HUES48 (cell line): Measurements from ENCODE around the gene ACP6.

ENCODE experiments used
- H3K27ac ChIP-seq: one replicate; pipeline ENCODE4 v1.7.0; 2013; ENCODE audit warnings: low read depth, low read length, inconsistent platforms
- H3K27me3 ChIP-seq: 2 replicates; pipeline ENCODE4 v1.6.1; 2013; ENCODE audit warnings: mild to moderate bottlenecking, low read length; ENCODE audit not compliant: control insufficient read depth, insufficient read depth
- H3K36me3 ChIP-seq: 2 replicates; pipeline ENCODE4 v1.6.1; 2013; ENCODE audit warnings: low read length; ENCODE audit not compliant: control insufficient read depth, insufficient read depth
- H3K4me1 ChIP-seq: 2 replicates; pipeline ENCODE4 v1.6.1; 2013; ENCODE audit warnings: mild to moderate bottlenecking, low read length; ENCODE audit not compliant: control insufficient read depth, insufficient read depth
- H3K4me3 ChIP-seq: 2 replicates; pipeline ENCODE4 v1.5.1; 2013; ENCODE audit warnings: mild to moderate bottlenecking, low read depth, low read length
- H3K9ac ChIP-seq: 2 replicates; pipeline ENCODE4 v1.6.1; 2013; ENCODE audit warnings: mild to moderate bottlenecking, low read depth, low read length, moderate library complexity
- H3K9me3 ChIP-seq: 2 replicates; pipeline ENCODE4 v1.6.1; 2013; ENCODE audit warnings: low read length; ENCODE audit not compliant: control insufficient read depth, insufficient read depth

ACP6 gene

GRCh38 chr1:147670319-147671001, at the start of gene ACP6:
ACP6 (minus strand) TSS chr1:147670524; CDS start chr1:147670048, 476 bp downstream.
- Histone ChIP-seq H3K9ac (peak within 1 kb of the TSS; percentile 15), H3K27ac (peak within 1 kb of the TSS; percentile 61), H3K9me3 (no peaks in the 10 kb centered on the region), H3K27me3 (no peaks in the 10 kb centered on the region), H3K4me1 (no peaks in the 10 kb centered on the region), H3K36me3 (no peaks in the 10 kb centered on the region), H3K4me3 (peak within 1 kb of the TSS; percentile 72)

DNA sequence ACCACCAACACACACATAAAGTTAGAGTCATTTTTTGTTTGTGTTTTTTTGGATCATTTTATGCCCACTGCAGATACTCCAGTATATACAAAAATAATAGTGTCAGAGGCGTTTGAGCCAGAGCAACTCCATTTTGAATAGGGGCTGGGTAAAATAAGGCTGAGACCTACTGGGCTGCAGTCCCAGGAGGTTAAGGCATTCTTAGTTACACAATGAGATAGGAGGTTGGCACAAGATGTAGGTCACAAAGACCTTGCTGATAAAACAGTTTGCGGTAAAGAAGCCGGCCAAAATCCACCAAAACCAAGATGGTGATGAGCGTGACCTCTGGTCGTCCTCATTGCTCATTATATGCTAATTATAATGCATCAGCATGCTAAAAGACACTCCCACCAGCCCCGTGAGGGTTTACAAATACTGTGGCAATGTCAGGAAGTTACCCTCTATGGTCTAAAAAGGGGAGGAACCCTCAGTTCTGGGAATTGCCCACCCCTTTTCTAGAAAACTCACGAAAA, 49.4 kb upstream of the ACP6 start:
- H3K4me3 ChIP-seq, result no peak overlapping the region
- peaks cover 6% of the 10 kb centered on the region; the same call in 1 of the 2 replicates for H3K4me1 ChIP-seq
- H3K9ac ChIP-seq, result no peak overlapping the region
- no peak overlapping the region for H3K27ac ChIP-seq
- peaks cover 7% of the 10 kb centered on the region; the same call in 1 of the 2 replicates for H3K9me3 ChIP-seq
- H3K36me3 ChIP-seq, result no peaks in the 10 kb centered on the region
- H3K27me3 ChIP-seq, result no peaks in the 10 kb centered on the region

DNA sequence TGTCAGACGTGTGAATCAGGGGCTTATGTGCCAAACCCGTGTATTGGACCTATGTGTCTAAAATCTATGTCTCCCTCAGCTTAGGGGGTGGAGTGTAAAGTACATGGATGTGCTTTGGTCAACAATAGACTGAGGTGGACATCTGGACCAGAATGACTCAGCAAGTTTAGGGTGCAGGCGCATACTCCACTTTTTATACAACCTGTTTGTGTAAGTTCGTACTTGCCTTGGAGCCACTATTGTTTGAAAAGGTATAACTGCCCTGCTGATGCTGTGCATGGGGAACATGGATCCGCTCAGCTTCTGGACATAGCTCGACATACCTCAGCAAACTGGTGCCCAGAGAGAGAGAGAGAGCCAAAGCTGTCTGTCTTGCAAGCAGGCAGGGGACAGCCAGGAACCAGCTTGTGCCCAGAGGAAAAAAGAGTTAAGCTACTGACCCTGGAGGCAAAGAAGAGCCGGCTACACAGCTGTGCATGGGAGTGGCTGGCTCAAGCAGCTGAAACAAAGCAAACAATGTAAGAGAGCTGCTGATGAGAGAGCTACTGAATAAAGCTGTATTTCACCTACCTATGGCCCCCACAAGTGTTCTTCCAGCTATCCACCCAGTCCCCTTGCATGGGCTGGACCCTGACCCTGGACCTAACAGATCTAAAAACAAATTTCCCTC, 48.8 kb upstream of the ACP6 start:
- peaks cover 6% of the 10 kb centered on the region; the same call in 1 of the 2 replicates for H3K4me1 ChIP-seq
- H3K27me3 ChIP-seq, result no peaks in the 10 kb centered on the region; the same call in 1 of the 2 replicates
- H3K9me3 ChIP-seq, result peaks cover 7% of the 10 kb centered on the region; the same call in 1 of the 2 replicates
- H3K4me3 ChIP-seq, result no peak overlapping the region
- H3K9ac ChIP-seq, result no peak overlapping the region
- H3K36me3 ChIP-seq, result no peaks in the 10 kb centered on the region
- H3K27ac ChIP-seq, result no peak overlapping the region

GRCh38 chr1:147717706-147718097, 47.4 kb upstream of the ACP6 start:
- H3K4me1 ChIP-seq, result peaks cover 6% of the 10 kb centered on the region; the same call in 1 of the 2 replicates
- no peak overlapping the region for H3K9ac ChIP-seq
- H3K27ac ChIP-seq, result no peak overlapping the region
- H3K9me3 ChIP-seq, result peaks cover 7% of the 10 kb centered on the region; the same call in 1 of the 2 replicates
- no peak overlapping the region for H3K4me3 ChIP-seq
- H3K36me3 ChIP-seq, result no peaks in the 10 kb centered on the region
- no peaks in the 10 kb centered on the region; the same call in 1 of the 2 replicates for H3K27me3 ChIP-seq

- H3K27me3 ChIP-seq, result no peaks in the 10 kb centered on the region; the same call in 1 of the 2 replicates
- H3K4me1 ChIP-seq, result peaks cover 5% of the 10 kb centered on the region; the same call in 1 of the 2 replicates
- peaks cover 7% of the 10 kb centered on the region; the same call in 1 of the 2 replicates for H3K9me3 ChIP-seq
- no peak overlapping the region for H3K9ac ChIP-seq
- H3K36me3 ChIP-seq, result no peaks in the 10 kb centered on the region
- H3K4me3 ChIP-seq, result no peak overlapping the region
- no peak overlapping the region for H3K27ac ChIP-seq
These were observed 46.9 kb upstream of the ACP6 start for GRCh38 chr1:147717051-147717705.

DNA sequence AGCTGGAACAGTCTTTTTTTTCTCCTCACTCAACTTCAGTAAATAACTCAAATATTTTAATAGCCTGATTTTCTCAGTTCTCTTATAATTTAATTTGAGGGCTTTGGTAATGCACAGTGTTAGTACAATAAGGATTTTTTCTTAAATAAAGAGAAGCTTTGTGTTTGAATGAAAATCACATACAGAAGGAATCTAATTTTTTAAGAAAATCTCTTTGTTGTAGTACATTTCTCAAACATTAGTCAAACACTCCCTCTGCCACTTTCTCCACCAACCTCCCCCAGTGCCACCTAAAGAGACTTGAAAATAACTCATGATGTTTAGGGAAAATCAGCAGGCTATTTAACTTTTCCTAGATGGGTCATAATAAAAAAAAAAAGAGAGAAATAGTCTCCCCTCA, 42.3 kb upstream of the ACP6 start:
- no peak overlapping the region for H3K27ac ChIP-seq
- no peaks in the 10 kb centered on the region for H3K36me3 ChIP-seq
- H3K27me3 ChIP-seq, result no peaks in the 10 kb centered on the region; the same call in 1 of the 2 replicates
- H3K4me3 ChIP-seq, result no peak overlapping the region
- no peaks in the 10 kb centered on the region for H3K9me3 ChIP-seq
- H3K4me1 ChIP-seq, result no peaks in the 10 kb centered on the region
- H3K9ac ChIP-seq, result no peak overlapping the region

DNA sequence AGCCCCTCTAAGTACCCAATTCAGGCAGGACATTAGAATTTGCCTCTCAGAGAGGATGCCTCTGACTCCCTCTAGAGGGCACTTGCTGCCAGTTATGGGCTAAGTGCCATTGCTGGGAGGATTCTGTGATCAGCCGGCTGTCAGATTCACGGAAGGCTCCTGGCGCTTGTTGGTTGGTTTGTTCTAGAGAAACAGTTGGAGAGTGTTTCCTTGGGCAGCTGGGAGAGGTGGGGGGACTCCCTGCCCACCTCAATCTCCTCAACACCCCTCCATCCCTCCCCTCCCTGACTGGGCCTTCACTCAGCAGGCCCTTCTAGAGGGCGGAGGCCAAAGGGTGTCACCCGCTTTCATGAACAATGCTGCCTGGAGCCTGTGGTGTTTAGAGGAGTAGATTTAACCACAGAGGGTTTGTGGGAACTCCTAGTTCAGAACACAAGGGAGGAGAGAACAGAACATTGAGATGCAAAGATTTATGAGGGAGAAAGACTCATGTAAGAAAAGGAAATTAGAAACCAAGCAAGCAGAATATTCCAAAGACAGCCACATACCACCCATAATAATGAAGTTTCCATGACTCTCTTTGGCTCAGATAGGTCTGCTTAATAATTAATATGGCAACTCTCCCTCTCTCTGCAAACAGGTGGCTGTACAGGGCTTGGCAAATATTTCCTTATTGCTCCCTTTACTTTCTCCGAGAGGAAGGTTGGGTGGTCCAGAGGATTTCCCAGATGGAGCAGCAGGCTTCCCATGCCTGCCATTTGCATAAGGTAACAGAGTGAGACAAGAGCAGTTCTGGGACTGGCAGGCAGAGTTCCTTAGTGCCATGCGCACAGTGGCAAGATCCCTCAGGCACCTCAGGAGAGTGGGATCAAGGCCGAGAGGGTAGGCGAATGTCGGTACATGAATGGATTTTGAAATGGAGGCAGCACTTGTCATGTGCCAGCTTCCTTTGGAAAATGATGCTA, 30.0 kb upstream of the ACP6 start:
- Histone ChIP-seq H3K36me3 (no peaks in the 10 kb centered on the region), H3K9ac (no peak overlapping the region), H3K4me1 (no peaks in the 10 kb centered on the region), H3K9me3 (no peaks in the 10 kb centered on the region), H3K27ac (no peak overlapping the region), H3K27me3 (no peaks in the 10 kb centered on the region), H3K4me3 (no peak overlapping the region)

- H3K27ac ChIP-seq, result no peak overlapping the region
- H3K27me3 ChIP-seq, result no peaks in the 10 kb centered on the region
- H3K4me3 ChIP-seq, result no peak overlapping the region
- no peaks in the 10 kb centered on the region for H3K9me3 ChIP-seq
- no peaks in the 10 kb centered on the region for H3K36me3 ChIP-seq
- no peak overlapping the region for H3K9ac ChIP-seq
- no peaks in the 10 kb centered on the region for H3K4me1 ChIP-seq
These were observed 29.3 kb upstream of the ACP6 start for GRCh38 chr1:147699686-147700041.

- peaks cover 11% of the 10 kb centered on the region; the same call in 1 of the 2 replicates for H3K9me3 ChIP-seq
- no peak overlapping the region for H3K27ac ChIP-seq
- no peaks in the 10 kb centered on the region for H3K4me1 ChIP-seq
- H3K27me3 ChIP-seq, result no peaks in the 10 kb centered on the region
- H3K4me3 ChIP-seq, result no peak overlapping the region
- no peak overlapping the region for H3K9ac ChIP-seq
- no peaks in the 10 kb centered on the region for H3K36me3 ChIP-seq
These were observed 12.9 kb upstream of the ACP6 start for GRCh38 chr1:147683163-147683763.
